Measurements from ENCODE around the gene MEGF6.

The MEGF6 gene

DNA sequence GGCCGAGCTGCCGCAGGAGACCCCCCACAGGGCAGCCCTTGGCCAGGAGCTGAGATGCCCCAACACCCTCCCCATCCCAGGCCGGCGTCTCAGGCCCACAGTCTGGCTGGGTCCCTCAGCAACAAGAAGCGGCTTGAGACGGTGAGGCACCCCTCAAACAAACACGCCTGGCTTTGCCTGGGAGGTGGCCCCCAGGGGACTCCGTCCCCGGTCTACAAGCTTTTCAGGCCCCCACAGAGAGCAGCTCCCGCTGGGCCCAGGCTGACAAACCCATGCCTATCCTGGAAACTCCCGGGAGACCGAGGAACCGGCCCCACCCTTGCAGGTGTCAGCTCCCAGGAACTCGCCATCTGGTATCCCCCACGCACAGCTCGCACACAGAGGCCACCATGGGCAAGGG, 89.9 kb downstream of the MEGF6 start:
- no peak for DNase-seq (ENCODE audit: low read depth)

DNA sequence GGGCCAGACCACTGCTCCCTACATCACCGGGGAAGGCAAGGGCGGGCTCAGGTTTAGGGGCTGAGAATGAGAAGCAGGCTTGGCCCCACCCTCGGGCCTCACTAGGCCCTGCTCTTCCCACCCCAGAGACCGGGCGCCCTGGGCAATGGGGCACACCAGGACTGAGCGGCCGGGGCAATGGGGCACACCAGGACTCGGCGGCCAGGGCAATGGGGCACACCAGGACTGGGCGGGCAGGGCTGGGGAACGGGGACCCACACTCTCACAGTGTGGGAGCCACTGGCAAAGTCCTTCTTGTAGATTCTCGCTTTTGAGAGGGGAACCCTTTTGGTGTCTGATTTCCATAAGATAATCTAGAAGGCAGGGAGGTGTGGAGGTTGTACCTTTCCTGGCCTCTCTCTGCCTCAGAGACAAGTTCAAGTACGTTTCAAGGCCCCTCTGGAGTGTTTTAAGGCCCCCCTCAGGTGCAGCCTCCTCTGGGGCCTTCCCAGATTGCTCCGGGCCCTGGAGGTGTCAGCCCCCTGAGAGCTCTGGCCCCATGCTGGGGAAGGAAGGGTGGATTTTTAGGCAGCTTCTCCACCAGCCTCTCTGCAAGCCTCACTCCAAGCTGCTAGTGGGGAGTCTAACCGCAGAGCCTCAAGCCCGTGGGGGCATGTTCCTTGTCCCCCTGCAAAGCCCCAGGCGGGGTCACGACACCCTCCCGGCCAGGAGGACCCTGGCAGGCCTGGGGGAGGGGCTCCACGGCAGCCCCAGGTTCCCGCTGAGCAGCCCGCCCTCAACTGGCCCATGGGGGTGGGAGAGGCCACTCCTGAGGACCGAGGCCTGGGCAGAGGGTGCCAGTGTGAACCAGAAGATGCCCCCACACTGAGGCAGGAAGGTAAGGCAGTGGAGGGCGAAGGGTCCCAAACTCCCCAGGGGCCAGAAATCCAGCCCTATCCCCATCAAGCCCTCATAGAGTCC, 90.6 kb downstream of the MEGF6 start:
- no peak for DNase-seq (ENCODE audit: low read depth)

DNA sequence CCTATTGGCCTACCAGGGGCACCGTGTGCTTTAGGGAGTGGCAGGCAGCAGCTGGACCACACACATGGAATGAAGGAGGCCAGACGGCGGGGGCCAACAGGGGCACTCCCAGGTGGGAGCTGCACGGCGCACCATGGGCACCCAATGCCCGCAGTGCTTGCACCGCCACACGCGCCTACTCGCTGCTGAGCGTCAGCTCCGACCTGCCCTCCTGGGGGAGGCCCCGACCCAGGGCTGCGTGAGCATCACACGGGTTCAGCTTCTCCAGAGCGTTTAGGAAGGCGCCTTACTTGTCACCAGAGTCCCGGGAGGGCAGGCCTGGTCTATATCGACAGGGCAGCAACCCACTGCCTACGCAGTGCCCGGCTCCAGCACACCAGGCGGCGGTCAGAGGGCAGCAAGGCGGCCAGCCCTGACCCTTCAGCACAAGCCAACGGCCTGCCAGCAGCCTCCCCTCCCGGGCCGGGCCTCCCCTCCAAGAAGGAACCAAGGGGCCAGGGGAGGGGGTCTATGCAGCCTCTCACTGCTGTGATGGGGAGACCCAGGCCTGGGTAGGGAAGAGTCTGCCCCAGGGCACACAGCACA, 91.9 kb downstream of the MEGF6 start:
- DNase-seq (ENCODE audit: low read depth): no peak

DNA sequence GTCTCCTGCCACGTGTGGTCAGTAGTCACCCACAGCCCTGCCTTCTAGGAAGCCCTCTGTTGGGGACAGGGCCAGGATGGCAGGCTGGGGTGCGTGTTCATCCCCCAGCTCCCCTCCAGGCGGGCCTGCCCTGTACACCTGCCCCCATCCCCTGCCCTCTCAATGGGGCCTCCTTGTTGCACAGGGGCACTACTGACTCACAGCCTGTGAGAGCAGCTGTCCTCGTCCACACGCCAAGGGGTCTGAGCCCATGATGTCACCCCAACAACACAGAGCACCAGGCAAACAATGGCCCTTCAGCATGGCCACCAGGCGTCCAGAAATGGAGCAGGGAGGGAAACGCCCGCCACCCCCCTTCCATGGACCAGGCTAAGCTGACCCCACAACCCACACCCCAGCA, 92.6 kb downstream of the MEGF6 start:
- DNase-seq (ENCODE audit: low read depth): no peak

DNA sequence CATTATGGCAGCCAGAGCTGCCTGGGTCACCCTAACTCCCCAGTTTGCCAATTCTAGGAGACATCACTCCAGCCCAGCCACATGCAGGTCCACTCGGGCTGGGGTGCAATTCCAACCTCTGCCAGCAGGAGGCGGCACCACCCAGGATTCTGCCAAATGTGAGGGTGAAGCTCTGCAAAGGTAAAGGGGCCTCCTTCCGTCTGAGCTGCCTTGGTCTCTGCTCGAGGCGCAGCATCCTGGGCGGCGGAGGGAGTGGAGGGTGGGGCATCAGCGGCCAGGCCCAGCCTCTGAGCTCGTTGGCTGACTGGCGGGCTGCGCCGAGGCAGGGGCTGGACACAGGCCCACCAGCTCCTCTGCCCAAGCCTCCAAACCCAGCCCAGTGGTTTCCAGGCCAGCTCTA, 93.1 kb downstream of the MEGF6 start:
- DNase-seq (ENCODE audit: low read depth): peak; percentile 19

DNA sequence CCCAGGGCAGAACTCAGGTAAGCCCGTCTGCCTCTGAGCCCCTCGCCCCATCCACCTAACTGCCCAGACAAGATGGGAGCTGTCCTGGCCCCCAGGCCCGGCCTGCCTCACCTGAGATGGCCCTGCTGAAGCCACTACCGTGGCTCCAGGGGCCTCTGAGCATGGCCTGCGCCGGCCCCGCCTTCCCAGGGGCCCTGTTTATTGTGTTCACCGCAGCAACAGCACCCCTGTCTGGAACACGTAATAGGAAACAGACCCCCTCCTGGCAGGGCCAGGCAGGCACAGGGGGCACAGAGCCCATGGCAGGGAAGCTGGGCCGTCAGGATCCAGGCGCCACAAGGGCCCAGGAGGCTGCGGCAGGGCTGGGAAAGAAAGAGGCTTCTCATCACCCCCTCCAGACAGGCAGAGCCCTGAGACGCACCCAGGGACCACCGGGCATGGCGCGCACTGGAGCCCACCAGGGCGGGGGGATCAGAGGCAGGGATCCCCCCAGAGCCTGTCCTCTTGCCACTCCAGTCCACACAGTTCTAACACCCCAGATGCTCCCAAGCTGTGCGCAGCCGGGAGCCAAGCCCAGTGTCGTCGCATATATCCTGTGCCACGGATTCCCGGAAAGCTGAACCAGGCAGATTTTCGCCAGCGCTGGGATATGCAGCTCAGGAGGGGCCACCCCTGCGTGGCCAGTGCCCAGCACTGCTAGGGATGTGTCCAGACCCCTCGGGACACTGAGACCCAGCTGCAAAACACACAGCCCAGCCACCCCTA, 94.2 kb downstream of the MEGF6 start:
- no peak for DNase-seq (ENCODE audit: low read depth)

DNA sequence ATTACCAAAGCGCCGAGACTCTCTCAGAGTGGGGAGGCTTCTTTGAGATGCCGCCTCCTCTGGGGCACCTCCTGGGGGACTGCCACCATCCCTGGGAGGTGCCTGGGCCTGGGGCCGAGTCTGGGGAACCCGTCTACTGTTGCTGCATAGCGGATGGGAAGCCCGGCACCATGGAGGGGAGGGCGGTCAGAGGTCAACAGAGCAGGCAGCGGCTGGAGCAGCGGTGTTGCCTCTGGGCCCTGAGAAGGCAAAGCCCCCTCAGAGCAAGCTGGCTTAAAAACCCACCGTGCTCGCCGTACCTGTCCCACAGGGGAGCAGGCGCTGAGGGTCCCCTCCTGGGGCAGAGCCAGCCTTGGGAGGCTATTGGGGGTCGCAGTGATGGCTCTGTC, 94.8 kb downstream of the MEGF6 start:
- DNase-seq (ENCODE audit: low read depth): no peak

DNA sequence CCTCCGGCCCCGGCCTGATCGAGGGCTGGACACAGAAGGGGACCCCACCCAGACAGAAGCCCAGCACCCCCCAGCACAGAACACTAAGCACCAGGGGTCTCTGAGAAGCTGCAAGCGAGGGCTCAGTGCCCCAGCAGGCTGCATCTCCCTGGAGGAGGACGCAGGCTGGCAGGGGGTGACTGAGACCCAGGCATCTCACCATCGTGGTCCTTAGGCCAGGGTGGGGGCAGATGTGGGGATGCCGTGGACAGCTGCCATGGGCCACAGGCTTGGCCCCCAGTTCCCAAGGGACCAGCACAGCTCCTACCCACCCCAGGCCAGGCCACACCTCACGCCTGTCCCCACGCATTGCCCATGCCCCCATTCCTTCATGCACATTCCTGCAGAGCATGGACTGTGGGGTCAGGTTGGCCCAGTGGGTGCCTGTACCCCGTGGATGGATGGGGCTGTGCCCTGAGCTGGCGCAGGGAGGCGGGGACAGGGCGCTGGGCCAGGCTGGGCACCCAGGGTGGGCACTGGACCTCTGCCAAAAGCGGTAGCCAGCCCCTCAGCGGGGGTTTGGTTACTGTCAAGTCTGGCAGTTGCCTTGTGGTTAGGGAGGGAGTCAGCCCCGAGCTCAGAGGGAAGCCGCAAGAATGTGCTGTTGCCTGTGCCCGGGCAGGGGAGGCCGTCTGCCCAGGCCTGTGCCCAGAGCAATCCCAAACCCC, 95.4 kb downstream of the MEGF6 start:
- DNase-seq (ENCODE audit: low read depth): no peak

DNA sequence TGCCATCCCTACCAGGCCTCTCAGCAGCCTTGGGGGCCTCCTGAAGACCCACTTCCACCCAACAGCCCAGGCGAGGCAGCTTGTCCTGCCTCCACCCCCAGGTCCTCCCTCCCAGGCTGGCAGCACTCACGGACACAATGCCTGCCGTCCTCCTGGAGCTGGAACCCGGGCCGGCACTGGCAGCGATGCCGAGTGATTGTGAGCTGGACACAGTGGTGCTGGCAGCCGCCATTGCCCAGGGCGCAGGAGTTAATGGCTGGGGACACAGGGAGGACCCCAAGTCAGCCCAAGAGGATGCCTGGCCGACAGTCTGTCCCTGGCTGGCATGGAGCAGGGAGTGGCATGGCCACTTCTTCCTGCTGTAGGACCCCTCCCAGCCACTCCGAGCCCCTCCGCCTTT, 96.0 kb downstream of the MEGF6 start:
- DNase-seq (ENCODE audit: low read depth): no peak

DNA sequence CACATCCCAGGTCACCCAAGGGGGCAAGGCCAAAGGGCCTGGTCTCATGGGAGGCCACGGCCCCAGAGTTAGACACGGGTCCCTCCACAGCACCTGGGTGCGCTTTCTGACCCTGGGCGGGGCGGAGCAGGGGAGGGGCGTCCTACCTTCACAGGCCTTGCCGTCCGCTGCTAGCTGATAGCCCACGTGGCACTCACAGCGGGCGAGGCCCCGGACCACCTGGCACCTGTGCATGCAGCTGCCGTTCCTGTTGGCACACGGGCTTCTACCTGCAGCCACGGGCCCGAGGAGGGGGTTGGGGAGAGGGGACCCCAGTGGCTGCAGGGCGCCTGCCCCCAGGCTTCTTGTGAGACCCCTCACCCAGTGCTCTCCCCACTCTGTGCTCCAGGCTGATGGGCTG, 96.9 kb downstream of the MEGF6 start:
- DNase-seq (ENCODE audit: low read depth): no peak

GRCh38 chr1:3511856-3512255, 99.5 kb downstream of the MEGF6 start:
- DNase-seq (ENCODE audit: low read depth): no peak

- DNase-seq (ENCODE audit: low read depth): no peak
Measured at GRCh38 chr1:3511306-3511705, 100.0 kb downstream of the MEGF6 start.

GRCh38 chr1:3510956-3511250, 100.4 kb downstream of the MEGF6 start:
- no peak for DNase-seq (ENCODE audit: low read depth)

DNA sequence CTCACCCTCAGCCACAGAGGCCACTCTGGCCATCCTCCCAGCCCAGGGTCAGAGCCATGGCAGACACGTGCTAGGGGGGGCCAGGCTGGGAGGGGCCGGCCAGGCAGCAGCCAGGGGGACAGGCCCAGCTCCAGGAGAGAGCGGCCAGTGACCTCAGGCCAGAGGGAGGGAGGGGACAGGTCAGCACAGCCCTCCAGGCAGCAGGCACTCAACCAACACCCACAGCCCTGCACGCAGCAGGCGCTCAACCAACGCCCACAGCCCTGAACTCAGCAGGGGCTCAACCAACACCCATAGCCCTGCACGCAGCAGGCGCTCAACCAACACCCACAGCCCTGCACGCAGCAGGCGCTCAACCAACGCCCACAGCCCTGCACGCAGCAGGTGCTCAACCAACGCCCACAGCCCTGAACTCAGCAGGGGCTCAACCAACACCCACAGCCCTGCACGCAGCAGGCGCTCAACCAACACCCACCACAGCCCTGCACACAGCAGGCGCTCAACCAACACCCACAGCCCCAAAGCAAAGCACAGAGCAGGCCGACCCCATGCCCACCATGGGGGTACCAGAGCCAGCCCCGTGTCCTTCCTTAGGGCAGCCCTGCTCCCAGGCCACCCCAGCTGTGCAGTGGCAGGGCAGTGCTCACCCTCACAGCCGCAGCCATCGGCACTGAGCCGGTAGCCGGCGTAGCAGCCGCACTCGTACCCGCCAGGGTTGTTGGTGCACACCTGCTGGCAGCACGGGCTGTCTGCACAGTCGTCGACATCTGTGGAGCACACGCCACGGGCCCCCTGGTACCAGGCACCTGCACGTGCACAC, 101.0 kb downstream of the MEGF6 start:
- DNase-seq (ENCODE audit: low read depth): no peak

GRCh38 chr1:3509721-3510120, 101.6 kb downstream of the MEGF6 start:
- no peak for DNase-seq (ENCODE audit: low read depth)

DNA sequence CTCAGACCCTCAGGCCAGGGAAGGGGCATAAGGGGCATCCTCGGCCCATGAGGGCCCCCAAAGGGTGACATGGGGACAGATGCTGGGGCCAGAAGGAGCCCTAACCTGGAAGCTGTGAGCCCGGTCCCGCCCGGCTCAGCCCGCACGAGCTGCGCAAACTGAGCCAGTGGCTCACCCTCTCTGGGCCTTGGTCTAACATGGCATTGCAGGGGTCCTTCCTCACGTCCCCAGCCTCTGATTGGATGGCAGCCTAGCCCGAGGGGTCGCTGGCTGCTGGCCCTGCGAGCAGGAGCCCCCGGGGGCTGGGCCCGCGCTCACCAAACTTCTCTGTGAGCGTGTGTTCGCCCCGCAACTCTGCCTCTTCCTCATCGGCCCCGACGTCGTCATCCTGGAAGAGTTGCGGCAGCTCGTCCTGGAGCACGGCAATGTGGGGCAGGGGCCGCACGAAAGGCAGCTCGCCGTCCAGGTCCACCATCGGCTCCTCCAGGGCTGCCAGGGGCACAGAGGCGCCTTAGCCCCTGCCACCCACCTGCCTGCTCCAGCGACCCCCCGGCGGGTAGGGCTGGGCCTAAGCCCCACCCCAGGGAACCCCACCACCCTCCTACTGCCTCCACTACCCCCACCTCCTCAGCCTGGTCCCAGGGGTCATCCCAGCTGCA, 102.4 kb downstream of the MEGF6 start:
- no peak for DNase-seq (ENCODE audit: low read depth)

DNA sequence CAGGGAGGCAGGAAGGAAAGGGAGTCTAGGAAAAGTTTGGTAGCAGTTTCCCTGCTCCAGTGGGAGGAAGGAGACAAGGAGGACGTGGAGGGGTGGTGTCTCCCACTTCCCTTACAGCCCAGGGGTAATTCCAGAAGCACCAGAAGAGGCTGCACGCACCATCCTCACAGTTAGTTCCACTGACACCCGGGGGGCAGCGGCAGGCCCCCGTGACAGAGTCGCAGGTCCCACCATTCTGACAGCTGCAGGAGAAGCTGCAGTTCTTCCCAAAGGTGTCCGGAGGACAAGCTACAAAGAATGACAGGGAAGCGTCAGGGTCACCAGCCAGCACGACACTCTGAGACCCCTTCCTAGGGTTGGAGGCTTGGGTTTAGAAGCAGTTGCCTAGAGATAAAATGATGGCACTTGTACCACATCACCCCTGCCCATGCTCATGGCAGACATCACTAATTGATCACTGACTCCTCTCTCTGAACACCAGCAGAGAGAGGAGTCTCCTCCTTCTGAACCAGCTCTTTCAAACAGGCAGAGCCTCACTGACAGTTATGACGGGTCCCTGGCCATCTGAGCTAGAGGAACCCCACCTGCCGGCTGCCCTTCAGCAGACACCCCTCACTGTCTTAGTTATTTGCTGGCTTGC, 103.6 kb downstream of the MEGF6 start:
- no peak for DNase-seq (ENCODE audit: low read depth)

DNA sequence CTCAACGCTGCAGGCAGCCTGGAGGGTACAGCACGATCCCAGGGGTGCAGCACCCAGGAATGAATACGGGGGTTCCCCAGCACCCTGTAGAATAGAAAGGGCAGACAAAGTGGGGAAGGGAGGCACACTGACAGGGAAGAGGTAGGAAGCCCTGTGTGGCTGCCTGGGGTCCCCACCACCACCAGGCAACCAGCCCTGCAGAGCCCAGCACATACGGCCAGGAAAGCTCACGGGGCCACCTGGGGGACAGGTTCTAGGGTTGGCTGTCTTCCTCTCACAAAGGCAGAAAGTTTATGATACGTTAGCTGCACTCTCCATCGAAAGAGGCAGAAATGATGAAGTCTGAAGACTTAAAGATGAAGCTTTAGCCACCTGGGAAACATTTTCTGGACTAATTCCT, 104.4 kb downstream of the MEGF6 start:
- DNase-seq (ENCODE audit: low read depth): no peak

DNA sequence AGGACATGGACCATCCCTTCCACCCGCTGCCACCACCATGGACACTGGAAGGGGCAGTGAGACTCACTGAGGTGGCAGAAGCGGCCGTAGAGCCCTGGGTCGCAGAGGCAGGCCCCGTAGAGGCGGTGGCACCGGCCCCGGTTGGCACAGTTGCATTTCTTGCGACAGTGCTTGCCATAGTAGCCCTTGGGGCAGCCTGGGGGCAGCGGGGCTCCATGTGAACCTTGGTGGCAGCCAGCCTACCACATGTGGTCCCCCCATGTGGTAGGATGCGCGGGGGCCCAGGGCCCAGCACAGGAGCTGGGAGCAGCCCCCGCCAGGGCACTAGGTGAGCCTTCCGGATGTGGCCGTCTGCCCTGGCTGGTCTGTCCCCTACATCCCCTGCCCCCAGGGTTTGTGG, 105.3 kb downstream of the MEGF6 start:
- DNase-seq (ENCODE audit: low read depth): no peak

- no peak for DNase-seq (ENCODE audit: low read depth)
Measured at GRCh38 chr1:3505161-3505560, 106.1 kb downstream of the MEGF6 start.

- no peak for DNase-seq (ENCODE audit: low read depth)
Measured at GRCh38 chr1:3504822-3505153, 106.5 kb downstream of the MEGF6 start.

Measured in stimulated activated CD8-positive, alpha-beta memory T cell treated with anti-CD3 and anti-CD28 coated beads, Interleukin-15, amount 100 ng/mL, for 24 hours (primary cell).